GM12874 (cell line): ENCODE measurements around the gene PTPRN2.

Experiments
- CTCF ChIP-seq: IDR thresholded peaks from 2 replicates; pipeline ENCODE4 v1.5.1; 2011; ENCODE audit warnings: low read depth, mild to moderate bottlenecking, control low read depth, low read length, moderate library complexity; ENCODE audit not compliant: insufficient read depth

The PTPRN2 gene

GRCh38 chr7:157596471-157596870 is 991.2 kb downstream of the PTPRN2 start:
- no peak for TF ChIP-seq CTCF

- TF ChIP-seq CTCF: no peak
Measured at GRCh38 chr7:157596026-157596425, 991.6 kb downstream of the PTPRN2 start.

- no peak for TF ChIP-seq CTCF
Measured at GRCh38 chr7:157595086-157595855, 992.4 kb downstream of the PTPRN2 start.

- TF ChIP-seq CTCF: no peak
Measured at GRCh38 chr7:157594306-157594705, 993.3 kb downstream of the PTPRN2 start.

GRCh38 chr7:157593541-157593940 is 994.1 kb downstream of the PTPRN2 start:
- TF ChIP-seq CTCF: no peak

- TF ChIP-seq CTCF: no peak
Measured at GRCh38 chr7:157590526-157590925, 997.1 kb downstream of the PTPRN2 start.

GRCh38 chr7:157589680-157590079 is 997.9 kb downstream of the PTPRN2 start:
- TF ChIP-seq CTCF: no peak
